Esophagus (tissue), 2 donors: ENCODE measurements around the gene DENND2A. TPM values are rescaled to one million over a fixed set of nuclear protein-coding genes. Genes with fewer than 3 reads are reported as not detected.
"Not testable (repeated sequence)": the region's sequence is repeated elsewhere in the genome, so short reads cannot be mapped to it uniquely, and the experiment has no call there.

ENCODE experiments used
- H3K27ac ChIP-seq, 2 donors: one replicate each; pipeline ENCODE4 v1.5.1; 2013; ENCODE audit warnings: low read depth in 2 of 2, mild to moderate bottlenecking in 2 of 2, inconsistent platforms in 1 of 2, low read length in 1 of 2, moderate library complexity in 1 of 2
- H3K27me3 ChIP-seq, 2 donors: one replicate each; pipeline ENCODE4 v1.6.1; 2013; ENCODE audit warnings: low read length in 2 of 2, control low read depth in 1 of 2, mild to moderate bottlenecking in 1 of 2; ENCODE audit not compliant: insufficient read depth in 2 of 2, control insufficient read depth in 1 of 2
- H3K36me3 ChIP-seq, 2 donors: one replicate each; pipeline ENCODE4 v1.6.1; 2013; ENCODE audit warnings: low read length in 1 of 2; ENCODE audit not compliant: control insufficient read depth in 2 of 2, insufficient read depth in 2 of 2
- H3K4me1 ChIP-seq, 2 donors: one replicate each; pipeline ENCODE4 v1.6.1; 2013; ENCODE audit warnings: low read length in 1 of 2; ENCODE audit not compliant: control insufficient read depth in 2 of 2, insufficient read depth in 2 of 2
- H3K4me3 ChIP-seq, 2 donors: one replicate each; pipeline ENCODE4 v1.5.1; 2013; ENCODE audit warnings: low read length in 2 of 2, mild to moderate bottlenecking in 2 of 2, low read depth in 1 of 2, moderate library complexity in 1 of 2
- H3K9me3 ChIP-seq, 2 donors: one replicate each; pipeline ENCODE4 v1.6.1; 2013; ENCODE audit warnings: mild to moderate bottlenecking in 2 of 2, low read depth in 1 of 2, low read length in 1 of 2, moderate library complexity in 1 of 2; ENCODE audit not compliant: control insufficient read depth in 2 of 2, insufficient read depth in 1 of 2
- WGBS, 2 donors: extraction: QIAGEN DNeasy Blood & Tissue Kit; methylation state at CpG; one replicate each; pipeline ENCODE4 v1.1.7; 2013; 5-methylcytosine and 5-hydroxymethylcytosine counted together
- polyA plus RNA-seq, 2 donors: library from polyadenylated mRNA; stranded (reverse); fragments of 200-250 nt; gene quantifications; one replicate each; pipeline ENCODE4 v1.2.3, GENCODE V29; 2013
- donor health status: healthy with polysubstance abuse.
- donor health status: Bipolar disorder and iron deficiency.

The DENND2A gene
- polyA plus RNA-seq, 2 donors = 1.2 to 1.5 TPM

DNA sequence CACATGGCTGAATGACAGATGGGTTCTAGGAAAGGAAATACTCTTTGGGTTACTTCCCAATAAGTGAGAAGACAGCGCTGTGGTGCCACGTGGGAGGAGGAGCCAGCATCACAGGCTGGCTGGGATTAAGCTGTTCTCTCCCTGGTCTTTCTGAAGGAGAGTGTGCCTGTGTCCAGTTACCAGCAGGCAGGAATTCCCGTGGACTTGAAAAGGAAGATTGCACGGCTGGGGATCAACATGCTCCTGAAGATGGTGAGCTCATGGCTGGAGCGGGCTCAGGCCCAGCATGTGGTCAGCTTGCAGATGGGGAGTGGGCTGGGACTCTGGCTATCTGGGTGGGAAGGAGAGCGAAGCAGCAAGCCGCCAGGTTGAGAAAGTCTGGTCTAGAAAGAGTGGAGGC lies 40.3 kb upstream of the DENND2A start:
- H3K27ac ChIP-seq = no peak overlapping the region
- peaks cover 4 to 32% of the 10 kb centered on the region in 2 donors for H3K36me3 ChIP-seq
- no peak overlapping the region for H3K4me3 ChIP-seq
- no peaks in the 10 kb centered on the region for H3K4me1 ChIP-seq
- no peaks in the 10 kb centered on the region for H3K27me3 ChIP-seq
- no peaks in the 10 kb centered on the region for H3K9me3 ChIP-seq
- WGBS, 2 donors = 86 to 93% methylated on average over 7 of the region's 7 CpGs

GRCh38 chr7:140679186-140679585 lies 38.6 kb upstream of the DENND2A start:
- 95% methylated on average over 9 of the region's 9 CpGs for WGBS, 2 donors
- H3K9me3 ChIP-seq = no peaks in the 10 kb centered on the region
- H3K4me3 ChIP-seq = no peak overlapping the region
- H3K4me1 ChIP-seq = no peaks in the 10 kb centered on the region
- H3K27ac ChIP-seq = no peak overlapping the region
- no peaks in the 10 kb centered on the region for H3K27me3 ChIP-seq
- H3K36me3 ChIP-seq = peaks cover 4 to 28% of the 10 kb centered on the region in 2 donors

- Histone ChIP-seq H3K27ac (no peak overlapping the region), H3K36me3 (peaks cover 4 to 26% of the 10 kb centered on the region in 2 donors), H3K9me3 (no peaks in the 10 kb centered on the region), H3K27me3 (no peaks in the 10 kb centered on the region), H3K4me1 (peaks cover 3 to 4% of the 10 kb centered on the region in 2 donors), H3K4me3 (no peak overlapping the region)
- 95 to 99% methylated on average over 7 of the region's 7 CpGs for WGBS, 2 donors
These were observed 38.2 kb upstream of the DENND2A start for GRCh38 chr7:140678816-140679130.

- Histone ChIP-seq H3K9me3 (no peaks in the 10 kb centered on the region), H3K27me3 (no peaks in the 10 kb centered on the region), H3K4me3 (no peak overlapping the region), H3K36me3 (peaks cover 0 to 25% of the 10 kb centered on the region in 2 donors), H3K27ac (no peak overlapping the region), H3K4me1 (peaks cover 3 to 4% of the 10 kb centered on the region in 2 donors)
- WGBS, 2 donors = 95% methylated on average over 20 of the region's 20 CpGs
These were observed 37.6 kb upstream of the DENND2A start for GRCh38 chr7:140678081-140678815.

DNA sequence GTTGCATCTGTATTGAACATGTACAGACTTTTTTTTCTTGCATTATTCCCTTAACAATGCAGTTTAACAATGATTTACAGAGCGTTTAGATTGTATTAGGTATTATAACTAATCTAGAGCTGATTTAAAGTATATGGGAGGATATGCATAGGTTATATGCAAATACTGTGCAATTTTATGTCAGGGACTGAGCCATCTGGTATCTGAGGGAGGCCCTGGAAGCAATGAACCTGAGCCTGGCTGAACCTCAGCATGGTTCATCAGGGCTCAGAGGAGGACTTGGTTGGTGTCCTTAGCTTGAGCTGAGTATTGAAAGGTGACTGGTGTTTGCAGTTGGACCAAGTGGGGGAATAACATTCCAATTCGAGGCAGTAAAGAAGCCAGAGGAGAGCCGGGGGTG lies 36.9 kb upstream of the DENND2A start:
- 92 to 96% methylated on average over 3 of the region's 3 CpGs for WGBS, 2 donors

DNA sequence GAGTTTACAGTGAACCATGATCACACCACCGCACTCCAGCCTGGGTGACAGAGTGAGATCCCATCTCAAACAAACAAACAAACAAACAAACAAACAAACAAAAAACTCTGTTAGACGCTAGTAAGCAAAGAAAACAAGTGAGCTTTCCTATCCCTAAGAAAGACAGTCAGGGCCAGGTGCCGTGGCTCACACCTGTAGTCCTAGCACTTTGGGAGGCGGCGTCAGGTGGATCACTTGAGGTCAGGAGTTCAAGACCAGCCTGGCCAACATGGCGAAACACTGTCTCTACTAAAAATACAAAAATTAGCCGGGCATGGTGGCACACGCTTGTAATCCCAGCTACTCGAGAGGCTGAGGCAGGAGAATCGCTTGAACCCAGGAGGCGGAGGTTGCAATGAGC lies 36.3 kb upstream of the DENND2A start:
- not testable (repeated sequence) for H3K4me3 ChIP-seq, H3K4me1 ChIP-seq, H3K27ac ChIP-seq, H3K27me3 ChIP-seq, H3K9me3 ChIP-seq
- 93 to 95% methylated on average over 11 of the region's 11 CpGs for WGBS, 2 donors
- peaks cover 0 to 25% of the 10 kb centered on the region in 2 donors for H3K36me3 ChIP-seq

More for the DNA sequence above, 36.9 kb upstream of the DENND2A start:
- Histone ChIP-seq H3K27ac (no peak overlapping the region), H3K4me1 (peaks cover 3 to 4% of the 10 kb centered on the region in 2 donors), H3K4me3 (no peak overlapping the region), H3K36me3 (peaks cover 0 to 25% of the 10 kb centered on the region in 2 donors), H3K9me3 (no peaks in the 10 kb centered on the region), H3K27me3 (no peaks in the 10 kb centered on the region)

DNA sequence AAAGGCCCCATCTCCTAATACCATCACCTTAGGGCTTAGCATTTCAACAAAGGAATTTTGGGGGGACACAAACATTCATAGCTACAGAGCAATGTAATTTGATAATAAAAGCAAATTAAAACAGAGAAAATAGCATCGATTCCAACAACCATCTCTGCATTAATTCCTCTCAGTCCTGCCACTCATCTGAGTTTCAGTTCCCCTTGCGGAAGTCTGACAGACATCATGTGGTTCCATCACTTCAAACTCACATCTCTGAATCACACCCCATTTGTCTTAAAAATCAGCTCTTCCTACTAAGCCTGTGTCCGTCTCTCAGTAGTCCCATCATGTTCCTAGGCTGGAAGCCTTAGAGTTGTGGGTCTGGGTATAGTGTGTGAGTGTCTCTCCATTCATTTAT lies 35.7 kb upstream of the DENND2A start:
- Histone ChIP-seq H3K9me3 (no peaks in the 10 kb centered on the region), H3K4me3 (no peak overlapping the region), H3K4me1 (peaks cover 3 to 4% of the 10 kb centered on the region in 2 donors), H3K36me3 (peaks cover 0 to 22% of the 10 kb centered on the region in 2 donors), H3K27me3 (no peaks in the 10 kb centered on the region), H3K27ac (no peak overlapping the region)
- WGBS, 2 donors = 83 to 92% methylated on average over 3 of the region's 3 CpGs

DNA sequence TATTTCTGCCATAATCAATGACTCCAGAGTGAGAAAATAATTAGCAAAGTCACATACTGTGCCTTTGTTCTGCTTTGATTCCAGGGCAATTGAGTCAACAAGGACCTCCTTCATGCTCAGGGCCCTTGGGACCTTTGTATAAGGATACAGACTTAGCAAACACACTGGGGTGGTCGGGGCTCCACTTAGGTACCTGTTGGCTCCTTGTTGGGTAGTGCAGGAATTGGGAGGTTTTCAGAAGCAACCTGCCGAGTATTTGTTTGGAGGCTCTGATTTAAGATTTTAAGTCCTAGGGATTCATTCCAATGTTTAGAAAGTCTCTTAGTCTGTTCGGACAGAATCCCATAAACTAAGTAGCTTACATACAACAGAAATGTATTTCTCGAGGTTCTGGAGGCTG lies 35.1 kb upstream of the DENND2A start:
- Histone ChIP-seq H3K9me3 (no peaks in the 10 kb centered on the region), H3K27me3 (no peaks in the 10 kb centered on the region), H3K4me1 (peaks cover 3 to 4% of the 10 kb centered on the region in 2 donors), H3K36me3 (peaks cover 0 to 18% of the 10 kb centered on the region in 2 donors), H3K27ac (no peak overlapping the region), H3K4me3 (no peak overlapping the region)
- 83 to 87% methylated on average over 4 of the region's 4 CpGs for WGBS, 2 donors

GRCh38 chr7:140674899-140675701 lies 34.5 kb upstream of the DENND2A start:
- Histone ChIP-seq H3K36me3 (peaks cover 0 to 16% of the 10 kb centered on the region in 2 donors), H3K27me3 (no peaks in the 10 kb centered on the region), H3K9me3 (no peaks in the 10 kb centered on the region), H3K4me1 (peaks cover 3 to 4% of the 10 kb centered on the region in 2 donors), H3K4me3 (no peak overlapping the region), H3K27ac (peak overlapping the region in 1 of 2 donors; percentile 29)
- 61 to 62% methylated on average over 8 of the region's 8 CpGs for WGBS, 2 donors
